ENCODE measurements around the gene SFTPA2.
"Not testable (repeated sequence)": the region's sequence is repeated elsewhere in the genome, so short reads cannot be mapped to it uniquely, and the experiment has no call there.

- not testable (repeated sequence) for TF ChIP-seq POLR2A (IDR thresholded peaks at IDR 0.05); POLR2AphosphoS5 (IDR thresholded peaks at IDR 0.05; ENCODE audit: insufficient read depth in 1 of 2, low read depth in 1 of 2)
- TF ChIP-seq, protein P1, sequence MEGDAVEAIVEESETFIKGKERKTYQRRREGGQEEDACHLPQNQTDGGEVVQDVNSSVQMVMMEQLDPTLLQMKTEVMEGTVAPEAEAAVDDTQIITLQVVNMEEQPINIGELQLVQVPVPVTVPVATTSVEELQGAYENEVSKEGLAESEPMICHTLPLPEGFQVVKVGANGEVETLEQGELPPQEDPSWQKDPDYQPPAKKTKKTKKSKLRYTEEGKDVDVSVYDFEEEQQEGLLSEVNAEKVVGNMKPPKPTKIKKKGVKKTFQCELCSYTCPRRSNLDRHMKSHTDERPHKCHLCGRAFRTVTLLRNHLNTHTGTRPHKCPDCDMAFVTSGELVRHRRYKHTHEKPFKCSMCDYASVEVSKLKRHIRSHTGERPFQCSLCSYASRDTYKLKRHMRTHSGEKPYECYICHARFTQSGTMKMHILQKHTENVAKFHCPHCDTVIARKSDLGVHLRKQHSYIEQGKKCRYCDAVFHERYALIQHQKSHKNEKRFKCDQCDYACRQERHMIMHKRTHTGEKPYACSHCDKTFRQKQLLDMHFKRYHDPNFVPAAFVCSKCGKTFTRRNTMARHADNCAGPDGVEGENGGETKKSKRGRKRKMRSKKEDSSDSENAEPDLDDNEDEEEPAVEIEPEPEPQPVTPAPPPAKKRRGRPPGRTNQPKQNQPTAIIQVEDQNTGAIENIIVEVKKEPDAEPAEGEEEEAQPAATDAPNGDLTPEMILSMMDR (IDR thresholded peaks at IDR 0.05), result not testable (repeated sequence)
Measured at GRCh38 chr10:79516532-79517205, 43.5 kb downstream of the SFTPA2 start.

All from vagina (tissue), 2 donors.